Measurements from ENCODE around the gene PAM. TPM values are rescaled to one million over a fixed set of nuclear protein-coding genes. Genes with fewer than 3 reads are reported as not detected.

PAM gene
- total and polyA plus RNA-seq, 4 donors, result 8.2 to 27.5 (median 13.7) TPM

DNA sequence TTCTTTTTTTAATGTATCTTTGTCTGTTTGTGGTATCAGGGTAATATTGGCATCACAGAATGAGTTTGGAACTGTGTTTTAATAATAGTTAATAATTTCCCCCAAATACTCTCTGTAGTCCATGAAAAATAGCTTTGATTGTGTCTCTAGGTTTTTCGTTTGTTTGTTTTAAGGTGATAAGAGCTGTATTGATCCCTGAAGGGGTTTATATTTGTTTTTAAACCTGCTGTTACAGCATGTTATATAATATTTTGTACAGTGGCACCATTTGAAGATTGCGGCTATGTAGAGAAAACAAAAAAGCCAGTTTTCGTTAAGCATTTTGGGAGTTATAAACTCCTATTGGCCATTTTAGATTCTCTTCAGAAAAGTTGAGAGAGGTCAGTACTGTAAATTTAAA lies 15.7 kb downstream of the PAM start:
- no peak for DNase-seq (ENCODE audit: low spot score)
- 33% methylated on average over 3 of the region's 3 CpGs for WGBS
- peaks cover 0 to 8% (median 0%) of the 10 kb centered on the region in 4 donors for H3K27me3 ChIP-seq (ENCODE audit: control insufficient read depth in 4 of 4, insufficient read depth in 4 of 4, low read length in 3 of 4)
- H3K36me3 ChIP-seq (ENCODE audit: control insufficient read depth in 4 of 4, insufficient read depth in 3 of 4, low read depth in 1 of 4, low read length in 3 of 4), result no peaks in the 10 kb centered on the region
- TF ChIP-seq HNF4A (conservative IDR thresholded peaks at IDR 0.05) (no peak), HNF4G (IDR thresholded peaks at IDR 0.05) (no peak), RAD21 (IDR thresholded peaks at IDR 0.05) (no peak), FOXA2 (IDR thresholded peaks at IDR 0.05) (no peak), SP1 (IDR thresholded peaks at IDR 0.05) (no peak)
- TF ChIP-seq, protein P1, sequence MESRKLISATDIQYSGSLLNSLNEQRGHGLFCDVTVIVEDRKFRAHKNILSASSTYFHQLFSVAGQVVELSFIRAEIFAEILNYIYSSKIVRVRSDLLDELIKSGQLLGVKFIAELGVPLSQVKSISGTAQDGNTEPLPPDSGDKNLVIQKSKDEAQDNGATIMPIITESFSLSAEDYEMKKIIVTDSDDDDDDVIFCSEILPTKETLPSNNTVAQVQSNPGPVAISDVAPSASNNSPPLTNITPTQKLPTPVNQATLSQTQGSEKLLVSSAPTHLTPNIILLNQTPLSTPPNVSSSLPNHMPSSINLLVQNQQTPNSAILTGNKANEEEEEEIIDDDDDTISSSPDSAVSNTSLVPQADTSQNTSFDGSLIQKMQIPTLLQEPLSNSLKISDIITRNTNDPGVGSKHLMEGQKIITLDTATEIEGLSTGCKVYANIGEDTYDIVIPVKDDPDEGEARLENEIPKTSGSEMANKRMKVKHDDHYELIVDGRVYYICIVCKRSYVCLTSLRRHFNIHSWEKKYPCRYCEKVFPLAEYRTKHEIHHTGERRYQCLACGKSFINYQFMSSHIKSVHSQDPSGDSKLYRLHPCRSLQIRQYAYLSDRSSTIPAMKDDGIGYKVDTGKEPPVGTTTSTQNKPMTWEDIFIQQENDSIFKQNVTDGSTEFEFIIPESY (IDR thresholded peaks at IDR 0.05), result no peak
- TF ChIP-seq, protein P2, sequence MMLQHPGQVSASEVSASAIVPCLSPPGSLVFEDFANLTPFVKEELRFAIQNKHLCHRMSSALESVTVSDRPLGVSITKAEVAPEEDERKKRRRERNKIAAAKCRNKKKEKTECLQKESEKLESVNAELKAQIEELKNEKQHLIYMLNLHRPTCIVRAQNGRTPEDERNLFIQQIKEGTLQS (IDR thresholded peaks at IDR 0.05), result no peak
- peaks cover 0 to 4% (median 0%) of the 10 kb centered on the region in 4 donors for H3K4me1 ChIP-seq (ENCODE audit: control insufficient read depth in 4 of 4, insufficient read depth in 4 of 4, low read length in 3 of 4)
- H3K9ac ChIP-seq (ENCODE audit: low read depth in 1 of 2, low read length in 2 of 2), result no peak overlapping the region
- H3K4me3 ChIP-seq (ENCODE audit: low read depth in 1 of 3, low read length in 3 of 3), result no peak overlapping the region
- no peak overlapping the region for H3K27ac ChIP-seq (ENCODE audit: low read depth in 1 of 2, low read length in 2 of 2)
- H3K9me3 ChIP-seq (ENCODE audit: control insufficient read depth in 4 of 4, low read length in 3 of 4), result no peaks in the 10 kb centered on the region

DNA sequence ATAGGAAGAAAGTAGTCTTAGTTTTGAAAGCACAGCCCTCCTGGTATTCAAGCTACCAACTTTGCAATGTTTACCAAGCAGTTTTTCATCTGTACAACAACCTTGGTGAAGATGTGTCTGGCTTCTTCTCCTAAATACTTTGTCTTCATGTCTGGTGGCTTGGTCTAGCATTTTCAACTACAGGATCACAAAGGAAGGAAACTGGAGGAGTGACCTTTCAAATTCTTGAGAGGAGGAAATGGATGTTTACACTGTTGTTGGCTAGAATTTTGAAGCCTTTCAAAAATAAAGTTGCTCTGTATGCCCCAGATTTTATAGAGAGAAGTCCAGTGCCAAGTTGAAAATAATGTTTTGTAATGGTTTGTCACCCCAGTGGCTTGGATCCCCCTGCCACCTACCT lies 16.3 kb downstream of the PAM start:
- TF ChIP-seq NR2F2 (IDR thresholded peaks at IDR 0.05) (peak; percentile 63), GABPA (IDR thresholded peaks at IDR 0.05 in 1 of 2, conservative IDR thresholded peaks at IDR 0.05 in 1 of 2) (no peak)
- Histone ChIP-seq H3K4me1 (ENCODE audit: control insufficient read depth in 4 of 4, insufficient read depth in 4 of 4, low read length in 3 of 4) (peaks cover 0 to 4% (median 0%) of the 10 kb centered on the region in 4 donors), H3K27ac (ENCODE audit: low read depth in 1 of 2, low read length in 2 of 2) (no peak overlapping the region), H3K4me3 (ENCODE audit: low read depth in 1 of 3, low read length in 3 of 3) (no peak overlapping the region), H3K9me3 (ENCODE audit: control insufficient read depth in 4 of 4, low read length in 3 of 4) (no peaks in the 10 kb centered on the region), H3K36me3 (ENCODE audit: control insufficient read depth in 4 of 4, insufficient read depth in 3 of 4, low read depth in 1 of 4, low read length in 3 of 4) (no peaks in the 10 kb centered on the region), H3K27me3 (ENCODE audit: control insufficient read depth in 4 of 4, insufficient read depth in 4 of 4, low read length in 3 of 4) (peaks cover 0 to 5% (median 0%) of the 10 kb centered on the region in 4 donors), H3K9ac (ENCODE audit: low read depth in 1 of 2, low read length in 2 of 2) (no peak overlapping the region)
- DNase-seq (ENCODE audit: low spot score), result no peak

DNA sequence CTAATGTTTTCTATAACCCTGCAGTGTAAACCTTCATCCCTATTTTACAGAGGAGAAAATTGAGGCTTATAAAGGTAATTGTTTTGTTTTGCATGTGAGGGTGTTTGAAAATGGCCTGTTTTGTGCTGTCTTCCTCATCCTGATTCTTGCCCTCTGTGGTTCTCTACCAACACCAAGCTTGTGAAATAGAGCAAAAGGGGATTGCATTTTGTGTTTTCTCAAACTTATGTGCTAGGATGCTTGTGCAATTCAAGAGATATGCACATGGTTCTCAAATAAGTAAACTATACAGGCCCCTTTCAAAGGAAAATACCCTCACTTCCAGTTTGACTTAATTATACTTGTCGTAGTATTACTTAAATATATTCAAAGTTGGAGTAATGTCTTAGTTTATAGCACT lies 17.2 kb downstream of the PAM start:
- Histone ChIP-seq H3K9me3 (ENCODE audit: control insufficient read depth in 4 of 4, low read length in 3 of 4) (no peaks in the 10 kb centered on the region), H3K27ac (ENCODE audit: low read depth in 1 of 2, low read length in 2 of 2) (no peak overlapping the region), H3K9ac (ENCODE audit: low read depth in 1 of 2, low read length in 2 of 2) (no peak overlapping the region), H3K27me3 (ENCODE audit: control insufficient read depth in 4 of 4, insufficient read depth in 4 of 4, low read length in 3 of 4) (peaks cover 0 to 4% (median 0%) of the 10 kb centered on the region in 4 donors), H3K4me3 (ENCODE audit: low read depth in 1 of 3, low read length in 3 of 3) (no peak overlapping the region), H3K4me1 (ENCODE audit: control insufficient read depth in 4 of 4, insufficient read depth in 4 of 4, low read length in 3 of 4) (peaks cover 0 to 4% (median 0%) of the 10 kb centered on the region in 4 donors), H3K36me3 (ENCODE audit: control insufficient read depth in 4 of 4, insufficient read depth in 3 of 4, low read depth in 1 of 4, low read length in 3 of 4) (no peaks in the 10 kb centered on the region)
- 94% methylated on average over 1 of the region's 1 CpG for WGBS
- TF ChIP-seq TAF1 (conservative IDR thresholded peaks at IDR 0.05), result no peak
- no peak for TF ChIP-seq HNF4A (conservative IDR thresholded peaks at IDR 0.05)
- TF ChIP-seq, protein P3, sequence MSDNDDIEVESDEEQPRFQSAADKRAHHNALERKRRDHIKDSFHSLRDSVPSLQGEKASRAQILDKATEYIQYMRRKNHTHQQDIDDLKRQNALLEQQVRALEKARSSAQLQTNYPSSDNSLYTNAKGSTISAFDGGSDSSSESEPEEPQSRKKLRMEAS (IDR thresholded peaks at IDR 0.05), result no peak
- TF ChIP-seq HNF4G (IDR thresholded peaks at IDR 0.05), result no peak
- no peak for TF ChIP-seq GABPA (IDR thresholded peaks at IDR 0.05 in 1 of 2, conservative IDR thresholded peaks at IDR 0.05 in 1 of 2)
- no peak for TF ChIP-seq EGR1 (IDR thresholded peaks at IDR 0.05; ENCODE audit: low read depth in 2 of 2)
- TF ChIP-seq, protein P1 (IDR thresholded peaks at IDR 0.05), result no peak
- TF ChIP-seq, protein P2 (IDR thresholded peaks at IDR 0.05), result no peak
- TF ChIP-seq, protein P4, sequence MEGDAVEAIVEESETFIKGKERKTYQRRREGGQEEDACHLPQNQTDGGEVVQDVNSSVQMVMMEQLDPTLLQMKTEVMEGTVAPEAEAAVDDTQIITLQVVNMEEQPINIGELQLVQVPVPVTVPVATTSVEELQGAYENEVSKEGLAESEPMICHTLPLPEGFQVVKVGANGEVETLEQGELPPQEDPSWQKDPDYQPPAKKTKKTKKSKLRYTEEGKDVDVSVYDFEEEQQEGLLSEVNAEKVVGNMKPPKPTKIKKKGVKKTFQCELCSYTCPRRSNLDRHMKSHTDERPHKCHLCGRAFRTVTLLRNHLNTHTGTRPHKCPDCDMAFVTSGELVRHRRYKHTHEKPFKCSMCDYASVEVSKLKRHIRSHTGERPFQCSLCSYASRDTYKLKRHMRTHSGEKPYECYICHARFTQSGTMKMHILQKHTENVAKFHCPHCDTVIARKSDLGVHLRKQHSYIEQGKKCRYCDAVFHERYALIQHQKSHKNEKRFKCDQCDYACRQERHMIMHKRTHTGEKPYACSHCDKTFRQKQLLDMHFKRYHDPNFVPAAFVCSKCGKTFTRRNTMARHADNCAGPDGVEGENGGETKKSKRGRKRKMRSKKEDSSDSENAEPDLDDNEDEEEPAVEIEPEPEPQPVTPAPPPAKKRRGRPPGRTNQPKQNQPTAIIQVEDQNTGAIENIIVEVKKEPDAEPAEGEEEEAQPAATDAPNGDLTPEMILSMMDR (IDR thresholded peaks at IDR 0.05; ENCODE audit: low read depth, low read length, missing input control), result no peak
- no peak for TF ChIP-seq SP1 (IDR thresholded peaks at IDR 0.05)
- no peak for TF ChIP-seq RXRA (IDR thresholded peaks at IDR 0.05)
- no peak for TF ChIP-seq FOXA2 (IDR thresholded peaks at IDR 0.05)
- TF ChIP-seq, protein P5, sequence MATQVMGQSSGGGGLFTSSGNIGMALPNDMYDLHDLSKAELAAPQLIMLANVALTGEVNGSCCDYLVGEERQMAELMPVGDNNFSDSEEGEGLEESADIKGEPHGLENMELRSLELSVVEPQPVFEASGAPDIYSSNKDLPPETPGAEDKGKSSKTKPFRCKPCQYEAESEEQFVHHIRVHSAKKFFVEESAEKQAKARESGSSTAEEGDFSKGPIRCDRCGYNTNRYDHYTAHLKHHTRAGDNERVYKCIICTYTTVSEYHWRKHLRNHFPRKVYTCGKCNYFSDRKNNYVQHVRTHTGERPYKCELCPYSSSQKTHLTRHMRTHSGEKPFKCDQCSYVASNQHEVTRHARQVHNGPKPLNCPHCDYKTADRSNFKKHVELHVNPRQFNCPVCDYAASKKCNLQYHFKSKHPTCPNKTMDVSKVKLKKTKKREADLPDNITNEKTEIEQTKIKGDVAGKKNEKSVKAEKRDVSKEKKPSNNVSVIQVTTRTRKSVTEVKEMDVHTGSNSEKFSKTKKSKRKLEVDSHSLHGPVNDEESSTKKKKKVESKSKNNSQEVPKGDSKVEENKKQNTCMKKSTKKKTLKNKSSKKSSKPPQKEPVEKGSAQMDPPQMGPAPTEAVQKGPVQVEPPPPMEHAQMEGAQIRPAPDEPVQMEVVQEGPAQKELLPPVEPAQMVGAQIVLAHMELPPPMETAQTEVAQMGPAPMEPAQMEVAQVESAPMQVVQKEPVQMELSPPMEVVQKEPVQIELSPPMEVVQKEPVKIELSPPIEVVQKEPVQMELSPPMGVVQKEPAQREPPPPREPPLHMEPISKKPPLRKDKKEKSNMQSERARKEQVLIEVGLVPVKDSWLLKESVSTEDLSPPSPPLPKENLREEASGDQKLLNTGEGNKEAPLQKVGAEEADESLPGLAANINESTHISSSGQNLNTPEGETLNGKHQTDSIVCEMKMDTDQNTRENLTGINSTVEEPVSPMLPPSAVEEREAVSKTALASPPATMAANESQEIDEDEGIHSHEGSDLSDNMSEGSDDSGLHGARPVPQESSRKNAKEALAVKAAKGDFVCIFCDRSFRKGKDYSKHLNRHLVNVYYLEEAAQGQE (IDR thresholded peaks at IDR 0.05), result no peak
- no peak for TF ChIP-seq FOXA1 (IDR thresholded peaks at IDR 0.05)
- TF ChIP-seq JUND (IDR thresholded peaks at IDR 0.05), result no peak
- DNase-seq (ENCODE audit: low spot score), result no peak
